DOHH2 (cell line): ENCODE data around the gene RAD23A.

ENCODE experiments used
- EZH2phosphoT487 ChIP-seq: fragments of 200-600 bp; sonication (generic); IDR thresholded peaks from 2 replicates; pipeline ENCODE4 v1.6.1; 2017; ENCODE audit warnings: borderline replicate concordance, mild to moderate bottlenecking, antibody characterized with exemption, low read length, moderate library complexity, mixed read lengths
- TF ChIP-seq, protein P1 (sequence below): fragments of 200-600 bp; sonication (generic); IDR thresholded peaks from one replicate; pipeline ENCODE4 v1.5.1; 2014; ENCODE audit warnings: antibody characterized with exemption, mild to moderate bottlenecking, low read depth, low read length; ENCODE audit not compliant: poor library complexity, severe bottlenecking

DNA sequence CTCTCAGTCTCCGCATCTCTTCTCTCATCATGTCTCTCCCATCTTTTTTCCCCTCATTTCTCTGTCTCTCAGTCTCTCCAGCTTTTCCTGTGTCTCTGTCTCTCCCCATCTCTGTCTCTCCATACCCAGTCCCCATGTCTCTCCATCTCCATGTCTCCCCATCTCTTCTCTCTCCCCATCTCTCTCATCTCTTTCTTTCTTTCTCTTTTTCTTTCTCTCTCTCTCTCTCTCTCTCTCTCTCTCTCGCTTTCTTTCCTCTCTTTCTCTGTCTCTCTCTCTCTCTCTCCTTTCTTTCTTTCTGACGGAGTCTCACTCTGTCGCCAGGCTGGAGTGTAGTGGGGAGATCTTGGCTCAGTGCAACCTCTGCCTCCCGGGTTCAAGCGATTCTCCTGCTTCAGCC, 37.0 kb downstream of the RAD23A start:
- TF ChIP-seq, protein P1, sequence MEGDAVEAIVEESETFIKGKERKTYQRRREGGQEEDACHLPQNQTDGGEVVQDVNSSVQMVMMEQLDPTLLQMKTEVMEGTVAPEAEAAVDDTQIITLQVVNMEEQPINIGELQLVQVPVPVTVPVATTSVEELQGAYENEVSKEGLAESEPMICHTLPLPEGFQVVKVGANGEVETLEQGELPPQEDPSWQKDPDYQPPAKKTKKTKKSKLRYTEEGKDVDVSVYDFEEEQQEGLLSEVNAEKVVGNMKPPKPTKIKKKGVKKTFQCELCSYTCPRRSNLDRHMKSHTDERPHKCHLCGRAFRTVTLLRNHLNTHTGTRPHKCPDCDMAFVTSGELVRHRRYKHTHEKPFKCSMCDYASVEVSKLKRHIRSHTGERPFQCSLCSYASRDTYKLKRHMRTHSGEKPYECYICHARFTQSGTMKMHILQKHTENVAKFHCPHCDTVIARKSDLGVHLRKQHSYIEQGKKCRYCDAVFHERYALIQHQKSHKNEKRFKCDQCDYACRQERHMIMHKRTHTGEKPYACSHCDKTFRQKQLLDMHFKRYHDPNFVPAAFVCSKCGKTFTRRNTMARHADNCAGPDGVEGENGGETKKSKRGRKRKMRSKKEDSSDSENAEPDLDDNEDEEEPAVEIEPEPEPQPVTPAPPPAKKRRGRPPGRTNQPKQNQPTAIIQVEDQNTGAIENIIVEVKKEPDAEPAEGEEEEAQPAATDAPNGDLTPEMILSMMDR, result no peak
- TF ChIP-seq EZH2phosphoT487, result no peak
